H1 (cell line): ENCODE measurements around the gene U2SURP. TPM values are rescaled to one million over a fixed set of nuclear protein-coding genes. Genes with fewer than 3 reads are reported as not detected.

Experiments
- CTCF ChIA-PET: fragments of 300-600 bp; sonication (Branson Sonifier 250); formaldehyde crosslinking; loops from one replicate; lab custom pipeline; 2021; ENCODE audit not compliant: partially characterized antibody; lab: Charles Lee
- POLR2A ChIA-PET: fragments of 300-600 bp; sonication (Branson Sonifier 250); formaldehyde crosslinking; loops from one replicate; lab custom pipeline; 2021; ENCODE audit warnings: inconsistent platforms; ENCODE audit not compliant: partially characterized antibody; lab: Charles Lee
- DNase-seq, 2 experiments: peaks; one replicate each; pipeline versions ENCODE4 v3.0.0 to v3.0.0-alpha.2; 2010 to 2022; ENCODE audit warnings: low spot score in 2 of 2, low read depth in 1 of 2, mixed read lengths in 1 of 2
- FAIRE-seq: peaks from 2 replicates; lab custom pipeline; 2011; peaks lifted over from hg19 to GRCh38; lab: Jason Lieb, UNC
- H2AFZ ChIP-seq: 2 replicates; pipeline ENCODE4 v1.8.1; 2012; ENCODE audit warnings: low read length, inconsistent platforms
- H2AK5ac ChIP-seq: 2 replicates; pipeline ENCODE4 v1.6.1; 2013; ENCODE audit warnings: low read depth, low read length
- H2BK120ac ChIP-seq: replicated peaks from 2 replicates; pipeline ENCODE3; 2013; ENCODE audit warnings: low read depth, low read length, inconsistent platforms
- H2BK12ac ChIP-seq: 2 replicates; pipeline ENCODE4 v1.6.1; 2013; ENCODE audit warnings: low read depth, low read length
- H2BK15ac ChIP-seq: 2 replicates; pipeline ENCODE4 v1.6.1; 2013; ENCODE audit warnings: low read length
- H2BK20ac ChIP-seq: 2 replicates; pipeline ENCODE4 v1.6.1; 2013; ENCODE audit warnings: low read length
- H2BK5ac ChIP-seq: 2 replicates; pipeline ENCODE4 v1.6.1; 2013; ENCODE audit warnings: low read depth, low read length
- H3K14ac ChIP-seq: 2 replicates; pipeline ENCODE4 v1.6.1; 2013; ENCODE audit warnings: inconsistent platforms; ENCODE audit not compliant: insufficient read length
- H3K18ac ChIP-seq: 2 replicates; pipeline ENCODE4 v1.6.1; 2013; ENCODE audit warnings: low read length; ENCODE audit errors: extremely low read depth
- H3K23ac ChIP-seq: 2 replicates; pipeline ENCODE4 v1.6.1; 2013; ENCODE audit warnings: inconsistent platforms; ENCODE audit not compliant: insufficient read length
- H3K23me2 ChIP-seq: 2 replicates; pipeline ENCODE4 v1.6.1; 2013; ENCODE audit warnings: low read depth, low read length
- H3K27ac ChIP-seq: 2 replicates; pipeline ENCODE4 v1.6.1; 2011; ENCODE audit warnings: low read depth, low read length, inconsistent platforms
- H3K27me3 ChIP-seq, 4 experiments: replicated peaks in 1 of 4; 1 replicate in 1 of 4; 2 replicates in 3 of 4; pipeline versions ENCODE4 v1.6.1 to v1.8.1; 2011 to 2013; ENCODE audit warnings: low read length in 3 of 4, mild to moderate bottlenecking in 3 of 4, inconsistent platforms in 2 of 4, mixed read lengths in 2 of 4, moderate library complexity in 1 of 4; ENCODE audit not compliant: control insufficient read depth in 3 of 4, insufficient read depth in 3 of 4; ENCODE audit errors: extremely low read depth in 1 of 4
- H3K36me3 ChIP-seq, 4 experiments: 2 replicates each; pipeline versions ENCODE4 v1.6.1 to v1.8.1; 2011 to 2013; ENCODE audit warnings: mild to moderate bottlenecking in 4 of 4, low read length in 3 of 4, moderate library complexity in 2 of 4, control low read depth in 1 of 4, inconsistent platforms in 1 of 4; ENCODE audit not compliant: insufficient read depth in 4 of 4, control insufficient read depth in 2 of 4
- H3K4ac ChIP-seq: replicated peaks from 2 replicates; pipeline ENCODE3; 2013; ENCODE audit warnings: low read length, low read depth, mixed read lengths, inconsistent platforms; ENCODE audit not compliant: insufficient read length
- H3K4me1 ChIP-seq, 4 experiments: replicated peaks in 1 of 4; 1 replicate in 1 of 4; 2 replicates in 3 of 4; pipeline versions ENCODE4 v1.6.1 to v1.8.1; 2011 to 2013; ENCODE audit warnings: low read length in 3 of 4, inconsistent platforms in 2 of 4, mixed read lengths in 1 of 4; ENCODE audit not compliant: insufficient read depth in 4 of 4, control insufficient read depth in 3 of 4
- H3K4me2 ChIP-seq, 2 experiments: 2 replicates each; pipeline versions ENCODE4 v1.6.1 to v1.8.1; 2011 to 2013; ENCODE audit warnings: low read depth in 2 of 2, low read length in 2 of 2, control low read depth in 1 of 2, inconsistent platforms in 1 of 2, mild to moderate bottlenecking in 1 of 2; ENCODE audit not compliant: insufficient read depth in 1 of 2
- H3K4me3 ChIP-seq, 4 experiments: fragments of 200-600, 300-600 bp in 1 of 4; sonication (generic), shearing (Covaris generic), sonication (Bioruptor Twin) in 1 of 4; 2 replicates each; pipeline versions ENCODE4 v1.5.1 to v1.8.1; 2011 to 2016; ENCODE audit warnings: low read length in 4 of 4, low read depth in 3 of 4, control low read depth in 2 of 4, inconsistent platforms in 2 of 4, mild to moderate bottlenecking in 2 of 4, mixed read lengths in 1 of 4, moderate library complexity in 1 of 4; ENCODE audit not compliant: insufficient read depth in 2 of 4; ENCODE audit errors: extremely low read depth in 1 of 4
- H3K56ac ChIP-seq: replicated peaks from 2 replicates; pipeline ENCODE3; 2013; ENCODE audit warnings: low read depth, mild to moderate bottlenecking, mixed read lengths, low read length, inconsistent platforms; ENCODE audit not compliant: insufficient read length
- H3K79me1 ChIP-seq: 2 replicates; pipeline ENCODE4 v1.6.1; 2013; ENCODE audit warnings: low read depth, low read length, control low read depth
- H3K79me2 ChIP-seq, 2 experiments: 2 replicates each; pipeline versions ENCODE4 v1.6.1 to v1.8.1; 2012 to 2013; ENCODE audit warnings: low read length in 2 of 2, mild to moderate bottlenecking in 2 of 2, inconsistent platforms in 1 of 2; ENCODE audit not compliant: insufficient read depth in 2 of 2, control insufficient read depth in 1 of 2
- H3K9ac ChIP-seq, 4 experiments: replicated peaks in 1 of 4; 1 replicate in 1 of 4; 2 replicates in 3 of 4; pipeline versions ENCODE4 v1.6.1 to v1.8.1; 2011 to 2013; ENCODE audit warnings: low read depth in 3 of 4, low read length in 3 of 4, control low read depth in 2 of 4, mild to moderate bottlenecking in 2 of 4, moderate library complexity in 2 of 4, inconsistent platforms in 1 of 4; ENCODE audit errors: extremely low read depth in 1 of 4
- H3K9me3 ChIP-seq, 2 experiments: 2 replicates each; pipeline versions ENCODE4 v1.6.1 to v1.8.1; 2012 to 2013; ENCODE audit warnings: mild to moderate bottlenecking in 2 of 2, moderate library complexity in 2 of 2, control low read depth in 1 of 2, inconsistent platforms in 1 of 2, low read depth in 1 of 2, low read length in 1 of 2, mixed read lengths in 1 of 2; ENCODE audit not compliant: insufficient read depth in 2 of 2
- H4K20me1 ChIP-seq, 2 experiments: replicated peaks in 1 of 2; 2 replicates each; pipeline versions ENCODE3 to v1.8.1; 2011 to 2013; ENCODE audit warnings: inconsistent platforms in 2 of 2, low read length in 2 of 2, mild to moderate bottlenecking in 1 of 2; ENCODE audit not compliant: insufficient read depth in 2 of 2, control insufficient read depth in 1 of 2
- H4K5ac ChIP-seq: 2 replicates; pipeline ENCODE4 v1.6.1; 2013; ENCODE audit warnings: low read length, low read depth, mixed read lengths, inconsistent platforms; ENCODE audit not compliant: insufficient read length
- H4K8ac ChIP-seq: 2 replicates; pipeline ENCODE4 v1.8.0; 2013; ENCODE audit warnings: mild to moderate bottlenecking, moderate library complexity, low read length, inconsistent platforms; ENCODE audit not compliant: insufficient read depth; ENCODE audit errors: extremely low read depth
- H4K91ac ChIP-seq: replicated peaks from 2 replicates; pipeline ENCODE3; 2013; ENCODE audit warnings: low read length, mixed read lengths, inconsistent platforms; ENCODE audit not compliant: insufficient read length
- BACH1 ChIP-seq: IDR thresholded peaks from 2 replicates; pipeline ENCODE4 v1.6.1; 2012; ENCODE audit warnings: low read length, improper control_type of control experiment
- BRCA1 ChIP-seq: IDR thresholded peaks from 2 replicates; pipeline ENCODE4 v1.6.1; 2012; ENCODE audit warnings: low read depth, low read length, improper control_type of control experiment
- CHD2 ChIP-seq: IDR thresholded peaks from 2 replicates; pipeline ENCODE4 v1.6.1; 2012; ENCODE audit warnings: low read length, improper control_type of control experiment
- GABPA ChIP-seq: IDR thresholded peaks from 2 replicates; pipeline ENCODE4 v1.6.1; 2011; ENCODE audit warnings: mild to moderate bottlenecking, low read length, moderate library complexity, borderline replicate concordance; ENCODE audit not compliant: insufficient read depth
- KDM4A ChIP-seq: IDR thresholded peaks from one replicate; pipeline ENCODE4 v1.7.1; 2012; ENCODE audit warnings: low read depth, mild to moderate bottlenecking, moderate library complexity, low read length, inconsistent platforms; ENCODE audit not compliant: severe bottlenecking
- NRF1 ChIP-seq: IDR thresholded peaks from 2 replicates; pipeline ENCODE4 v1.6.1; 2011; ENCODE audit warnings: mild to moderate bottlenecking, low read depth, low read length, improper control_type of control experiment
- SIN3A ChIP-seq, 2 experiments: IDR thresholded peaks in 1 of 2; conservative IDR thresholded peaks in 1 of 2; 2 replicates each; pipeline ENCODE4 v1.6.1; 2011 to 2012; ENCODE audit warnings: low read length in 2 of 2, improper control_type of control experiment in 1 of 2, low read depth in 1 of 2, mild to moderate bottlenecking in 1 of 2
- SIX5 ChIP-seq: IDR thresholded peaks from 2 replicates; pipeline ENCODE4 v1.6.1; 2011; ENCODE audit warnings: mild to moderate bottlenecking, low read depth, low read length
- YY1 ChIP-seq: IDR thresholded peaks from 2 replicates; pipeline ENCODE4 v1.6.1; 2011; ENCODE audit warnings: low read depth, mild to moderate bottlenecking, low read length
- WGBS, 2 experiments: shearing (Covaris generic) in 1 of 2; methylation state at CpG; one replicate each; pipeline versions ENCODE4 v1.1.6 to v1.1.7; 2013 to 2015; ENCODE audit warnings: low lambda C conversion rate in 2 of 2, mixed read lengths in 2 of 2, inconsistent platforms in 1 of 2, low coverage in 1 of 2, missing lambda C conversion rate in 1 of 2; ENCODE audit not compliant: insufficient replicate concordance in 2 of 2, insufficient coverage in 1 of 2, insufficient read length in 1 of 2; ENCODE audit errors: extremely low coverage in 1 of 2, missing lambda C conversion rate in 1 of 2; 5-methylcytosine and 5-hydroxymethylcytosine counted together
- polyA plus RNA-seq, 7 experiments: library from polyadenylated mRNA; depleted of rRNA in 3 of 7; stranded (reverse) in 5 of 7; unstranded in 2 of 7; fragments of >200 nt in 5 of 7; fragments of 200-250 nt in 2 of 7; gene quantifications; 1 replicate in 5 of 7; 2 replicates in 1 of 7; 4 replicates in 1 of 7; pipeline versions ENCODE4 v1.2.1 to v1.2.3, GENCODE V29; 2011 to 2013; ENCODE audit warnings: missing spikeins in 2 of 7, mixed read lengths in 2 of 7
- total RNA-seq: library from RNA; stranded (reverse); fragmentation: NEBNext Ultra II Directional; extraction: Animal tissue kit (Norgen Biotek cat#: 25700); gene quantifications from 2 replicates; pipeline ENCODE4 v1.2.1, GENCODE V29; 2021
- TF ChIP-seq, protein P1 (sequence below): IDR thresholded peaks from 2 replicates; pipeline ENCODE4 v1.6.1; 2012; ENCODE audit warnings: inconsistent platforms

The U2SURP gene
- total and polyA plus RNA-seq, 2 of the 8 experiments (the other 6 are each of a cell fraction or from before 2014, with no cell fraction given) = 22.2 to 167 TPM

DNA sequence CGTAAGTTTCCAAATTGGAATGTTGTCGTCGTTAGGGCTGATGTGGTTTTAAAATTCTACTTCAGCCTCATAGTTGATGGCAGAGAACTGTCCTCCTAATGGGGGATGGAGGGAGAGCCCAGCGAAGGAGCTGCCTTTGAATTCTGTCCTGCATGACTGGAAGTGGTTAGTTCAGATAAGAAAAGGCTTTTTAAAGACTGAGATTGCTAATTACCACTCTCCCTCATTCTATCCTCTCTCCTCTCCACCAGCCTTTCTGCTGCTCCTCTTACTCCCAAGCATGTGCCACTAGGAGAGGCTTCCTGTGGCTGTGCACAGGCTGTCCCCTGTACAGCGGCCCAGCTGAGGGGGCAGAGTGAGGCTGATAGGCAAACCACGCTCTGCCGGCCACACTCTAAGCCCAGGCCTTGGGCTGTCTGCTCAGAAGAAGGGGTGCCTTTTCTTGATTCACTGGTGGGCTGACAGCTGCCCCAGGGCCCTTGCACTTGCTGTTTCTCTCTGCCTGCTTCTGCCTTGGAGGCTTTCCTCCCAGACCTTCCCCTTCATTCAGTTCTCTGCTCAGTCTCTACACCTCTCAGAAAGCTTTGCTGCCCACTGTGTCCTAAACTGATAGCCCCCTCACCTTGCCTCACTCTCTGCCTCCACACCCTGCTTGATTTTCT, 29.1 kb upstream of the U2SURP start:
- no peak for FAIRE-seq
- no peaks in the 10 kb centered on the region for H3K79me2 ChIP-seq
- H2BK120ac ChIP-seq = no peak overlapping the region
- no peaks in the 10 kb centered on the region for H4K20me1 ChIP-seq
- no peak overlapping the region for H3K4me2 ChIP-seq
- no peak for DNase-seq
- H3K9ac ChIP-seq = no peak overlapping the region
- H3K23me2 ChIP-seq = no peaks in the 10 kb centered on the region
- no peak overlapping the region for H3K14ac ChIP-seq
- POLR2A ChIA-PET = interaction anchor here (1.3 to 1.4 kb wide), 2 partner anchors 8 to 36 kb away, joined by 3 to 4 read pairs; partner anchors contain the start of gene PAQR9
- no peak overlapping the region for H4K5ac ChIP-seq
- no peak overlapping the region for H3K4me3 ChIP-seq
- H4K8ac ChIP-seq = no peak overlapping the region
- no peak overlapping the region for H3K4ac ChIP-seq
- H3K18ac ChIP-seq = no peak overlapping the region
- no peaks in the 10 kb centered on the region for H3K27me3 ChIP-seq
- no peak overlapping the region for H4K91ac ChIP-seq
- no peak overlapping the region for H3K27ac ChIP-seq
- no peaks in the 10 kb centered on the region for H3K79me1 ChIP-seq
- H2AK5ac ChIP-seq = no peak overlapping the region
- TF ChIP-seq, protein P1, sequence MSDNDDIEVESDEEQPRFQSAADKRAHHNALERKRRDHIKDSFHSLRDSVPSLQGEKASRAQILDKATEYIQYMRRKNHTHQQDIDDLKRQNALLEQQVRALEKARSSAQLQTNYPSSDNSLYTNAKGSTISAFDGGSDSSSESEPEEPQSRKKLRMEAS = no peak
- TF ChIP-seq SIX5 (no peak), CHD2 (no peak), BACH1 (no peak), YY1 (no peak), GABPA (no peak), SIN3A (conservative IDR thresholded peaks at IDR 0.05 in 1 of 2, IDR thresholded peaks at IDR 0.05 in 1 of 2; ENCODE audit: low read depth in 1 of 2, low read length in 2 of 2) (no peak), NRF1 (no peak), KDM4A (no peak), BRCA1 (no peak)
- TF ChIP-seq, all 59 proteins: peak for 0
- Histone ChIP-seq H2BK15ac (no peak overlapping the region), H3K23ac (no peak overlapping the region), H3K4me1 (no peaks in the 10 kb centered on the region), H2BK20ac (no peak overlapping the region), H2AFZ (no peak overlapping the region), H3K36me3 (no peaks in the 10 kb centered on the region), H3K9me3 (no peaks in the 10 kb centered on the region), H2BK5ac (no peak overlapping the region), H2BK12ac (no peak overlapping the region), H3K56ac (no peak overlapping the region)
- CTCF ChIA-PET = interaction anchor here (0.8 to 8.8 kb wide), 10 partner anchors 10 to 384 kb away, joined by 3 to 51 read pairs (median 4); no protein-coding TSS in a partner anchor
- WGBS, 2 experiments = 94% methylated on average over 7 of the region's 7 CpGs; no CpG with 5 or more reads in 1 of the 2 experiments
